ENCODE measurements around the gene C2.

GRCh38 chr6:31971279-31971992, 43.9 kb downstream of the C2 start:
- no peak for TF ChIP-seq CTCF (IDR thresholded peaks at IDR 0.05)
- no peak for TF ChIP-seq POLR2A (IDR thresholded peaks at IDR 0.05)
